ENCODE results near the gene SLC23A1.

GRCh38 chr5:139415869-139416268 lies 32.8 kb upstream of the SLC23A1 start:
- TF ChIP-seq, protein P1, sequence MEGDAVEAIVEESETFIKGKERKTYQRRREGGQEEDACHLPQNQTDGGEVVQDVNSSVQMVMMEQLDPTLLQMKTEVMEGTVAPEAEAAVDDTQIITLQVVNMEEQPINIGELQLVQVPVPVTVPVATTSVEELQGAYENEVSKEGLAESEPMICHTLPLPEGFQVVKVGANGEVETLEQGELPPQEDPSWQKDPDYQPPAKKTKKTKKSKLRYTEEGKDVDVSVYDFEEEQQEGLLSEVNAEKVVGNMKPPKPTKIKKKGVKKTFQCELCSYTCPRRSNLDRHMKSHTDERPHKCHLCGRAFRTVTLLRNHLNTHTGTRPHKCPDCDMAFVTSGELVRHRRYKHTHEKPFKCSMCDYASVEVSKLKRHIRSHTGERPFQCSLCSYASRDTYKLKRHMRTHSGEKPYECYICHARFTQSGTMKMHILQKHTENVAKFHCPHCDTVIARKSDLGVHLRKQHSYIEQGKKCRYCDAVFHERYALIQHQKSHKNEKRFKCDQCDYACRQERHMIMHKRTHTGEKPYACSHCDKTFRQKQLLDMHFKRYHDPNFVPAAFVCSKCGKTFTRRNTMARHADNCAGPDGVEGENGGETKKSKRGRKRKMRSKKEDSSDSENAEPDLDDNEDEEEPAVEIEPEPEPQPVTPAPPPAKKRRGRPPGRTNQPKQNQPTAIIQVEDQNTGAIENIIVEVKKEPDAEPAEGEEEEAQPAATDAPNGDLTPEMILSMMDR (IDR thresholded peaks at IDR 0.05; ENCODE audit: low read depth, low read length, poor library complexity, severe bottlenecking): no peak
- no peak for TF ChIP-seq EZH2phosphoT487 (IDR thresholded peaks at IDR 0.05; ENCODE audit: borderline replicate concordance, low read length)

Measured in DOHH2 (cell line).